ENCODE measurements around the gene SERF2. TPM values are rescaled to one million over a fixed set of nuclear protein-coding genes. Genes with fewer than 3 reads are reported as not detected.
"Not testable (repeated sequence)": the region's sequence is repeated elsewhere in the genome, so short reads cannot be mapped to it uniquely, and the experiment has no call there.

Gene SERF2
- total RNA-seq, 1 donor from 2014 or later = 1,230 TPM

DNA sequence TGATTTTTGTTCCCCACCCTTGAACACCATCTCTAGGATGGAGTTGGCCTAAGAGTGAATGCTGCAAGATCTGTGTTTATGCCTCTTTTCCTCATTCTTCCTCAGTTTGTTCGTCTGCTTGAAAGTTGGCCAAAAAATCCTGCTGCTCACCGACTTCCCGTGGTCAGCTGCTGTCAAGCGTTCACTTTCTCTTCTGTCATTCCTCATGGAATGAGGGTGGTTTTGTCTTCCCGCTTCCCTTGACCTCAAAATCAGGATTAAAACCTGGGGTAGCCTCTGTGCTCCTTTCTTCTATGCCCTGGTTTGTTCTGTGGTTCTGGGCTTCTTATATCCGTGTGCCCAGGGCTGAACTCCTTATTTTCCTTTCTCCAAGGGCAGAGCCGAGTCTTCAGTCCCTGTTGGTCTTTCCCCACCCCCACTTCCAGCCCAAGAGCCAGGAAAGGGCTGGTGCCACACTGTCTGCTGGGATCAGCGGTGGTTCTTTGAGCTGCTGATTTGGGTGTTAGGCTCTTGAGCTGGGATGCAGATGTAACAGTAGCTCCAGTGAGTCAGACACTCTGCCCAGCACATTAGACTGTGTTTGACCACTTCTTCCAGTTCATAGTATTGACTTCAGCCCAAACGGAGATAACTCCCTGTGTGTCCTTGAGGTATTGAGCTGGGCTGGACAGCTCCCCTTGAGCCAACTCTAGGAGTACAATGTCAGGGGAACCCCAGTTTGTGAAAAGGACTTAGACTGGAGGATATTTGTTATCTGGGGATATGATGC is 2.3 kb downstream of the SERF2 start:
- DNase-seq = peak; percentile 49

DNA sequence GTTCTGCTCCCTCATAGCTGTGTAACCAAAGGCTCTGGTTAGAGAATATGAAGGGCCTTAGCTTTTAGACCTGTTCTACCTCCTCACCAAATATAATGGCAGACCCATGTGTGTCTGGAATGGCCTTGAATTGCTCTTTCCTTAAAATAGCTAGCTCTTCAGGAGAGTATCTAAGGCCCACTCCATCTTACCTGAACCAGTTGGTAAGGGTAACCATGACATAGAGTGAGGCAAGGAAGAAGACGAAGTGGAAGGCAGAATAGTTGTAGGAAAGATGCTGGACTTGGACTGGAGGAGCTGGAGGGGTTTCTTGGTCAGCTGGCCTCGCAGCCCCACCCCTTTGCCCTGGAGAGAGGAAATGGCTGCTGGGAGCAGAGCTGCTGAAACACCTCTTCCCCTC is 3.1 kb downstream of the SERF2 start:
- no peak for DNase-seq

DNA sequence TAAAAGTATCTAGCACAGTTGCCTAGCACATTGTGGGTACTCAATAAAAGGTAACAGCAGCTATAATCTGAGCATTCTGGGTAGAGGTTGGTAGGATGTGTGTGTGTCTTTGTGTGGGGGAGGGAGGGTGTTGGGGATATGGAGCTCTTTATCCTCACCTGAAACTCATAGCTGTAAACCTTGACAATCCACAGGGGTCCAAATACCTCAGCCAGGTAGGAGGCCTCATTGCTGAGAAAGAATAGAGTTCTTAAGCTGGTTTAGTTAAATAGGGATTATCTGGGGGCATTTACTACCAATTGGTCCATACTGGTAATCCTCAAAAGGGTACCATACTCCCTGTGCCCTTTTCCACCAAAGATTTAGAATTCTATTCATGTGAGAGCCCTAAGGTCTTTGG is 3.9 kb downstream of the SERF2 start:
- no peak for DNase-seq

DNA sequence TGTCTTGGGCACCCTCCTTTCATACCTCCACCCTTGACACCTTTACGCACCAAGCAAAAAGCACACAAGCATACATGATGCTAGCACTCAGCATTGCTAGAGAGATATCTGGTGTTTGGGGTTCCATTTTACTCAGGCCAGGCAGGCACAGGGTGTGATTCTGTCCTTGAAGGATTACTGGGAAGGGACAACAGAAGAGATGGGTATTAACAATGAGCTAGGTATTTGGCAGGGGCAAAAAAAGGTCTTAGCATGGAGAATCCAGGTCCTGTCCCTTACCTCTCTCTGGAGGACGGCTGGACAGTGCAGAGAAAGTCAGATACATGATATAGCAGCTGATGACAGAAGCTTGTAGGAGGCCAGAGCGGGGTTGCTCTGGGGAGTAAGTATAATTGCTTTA is 4.4 kb downstream of the SERF2 start:
- DNase-seq = no peak

DNA sequence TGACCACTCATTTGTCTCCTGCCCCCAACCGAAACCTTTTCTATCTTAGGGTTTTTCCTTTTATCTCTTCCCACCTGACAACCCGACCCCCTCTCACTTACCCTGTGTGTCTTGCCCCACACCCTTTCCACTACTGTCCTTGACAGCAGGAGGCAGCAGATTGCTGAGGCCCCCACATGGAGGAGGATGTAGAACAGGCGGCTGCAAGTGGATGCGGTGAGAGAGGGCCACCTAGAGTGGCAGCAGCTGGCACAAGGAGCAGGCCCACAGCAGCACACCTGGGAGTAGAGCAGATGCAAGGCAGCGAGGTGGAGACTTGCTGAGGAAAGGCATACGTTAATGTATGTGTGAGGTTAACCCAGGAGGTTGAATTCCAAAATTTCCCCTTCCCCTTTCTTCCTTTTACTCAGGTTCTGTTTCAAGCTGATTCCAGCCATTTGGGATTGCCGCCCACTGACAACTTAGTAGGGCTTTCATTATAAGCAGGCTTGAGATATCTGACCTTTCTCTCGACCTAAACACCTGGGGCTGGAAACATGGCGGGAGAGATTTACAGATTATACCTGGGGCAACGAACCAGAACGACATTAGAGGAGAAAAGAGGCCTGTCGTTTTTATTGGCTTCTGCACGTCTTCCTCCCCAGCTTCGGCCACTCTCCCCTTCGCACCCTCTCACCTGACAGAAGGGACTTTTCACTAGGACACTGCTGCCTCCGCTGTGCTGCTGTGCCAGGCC is 7.3 kb downstream of the SERF2 start:
- no peak for DNase-seq

DNA sequence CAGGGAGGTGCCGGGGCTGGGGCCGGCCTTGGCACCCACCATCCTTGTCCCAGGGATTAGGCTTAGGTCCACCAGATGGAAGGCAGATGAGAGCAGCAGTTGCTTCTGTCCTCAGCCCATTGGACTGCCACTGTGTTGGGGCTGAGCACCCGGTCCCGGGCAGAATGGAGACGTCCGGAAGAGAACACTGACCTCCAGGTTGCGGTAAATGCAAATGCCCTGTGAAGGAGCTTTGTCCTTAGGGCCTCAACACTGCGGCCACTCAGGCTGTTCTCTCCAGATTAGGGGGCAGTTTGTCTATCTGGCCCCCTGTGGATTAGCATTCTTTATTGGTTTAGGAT is 7.8 kb downstream of the SERF2 start, which contains the start of gene SERINC4:
TSS of gene SERINC4 (minus strand) at position 276 of the 341 bp plus-strand sequence. CDS start at position 42, 234 bp downstream.
- no peak for DNase-seq

DNA sequence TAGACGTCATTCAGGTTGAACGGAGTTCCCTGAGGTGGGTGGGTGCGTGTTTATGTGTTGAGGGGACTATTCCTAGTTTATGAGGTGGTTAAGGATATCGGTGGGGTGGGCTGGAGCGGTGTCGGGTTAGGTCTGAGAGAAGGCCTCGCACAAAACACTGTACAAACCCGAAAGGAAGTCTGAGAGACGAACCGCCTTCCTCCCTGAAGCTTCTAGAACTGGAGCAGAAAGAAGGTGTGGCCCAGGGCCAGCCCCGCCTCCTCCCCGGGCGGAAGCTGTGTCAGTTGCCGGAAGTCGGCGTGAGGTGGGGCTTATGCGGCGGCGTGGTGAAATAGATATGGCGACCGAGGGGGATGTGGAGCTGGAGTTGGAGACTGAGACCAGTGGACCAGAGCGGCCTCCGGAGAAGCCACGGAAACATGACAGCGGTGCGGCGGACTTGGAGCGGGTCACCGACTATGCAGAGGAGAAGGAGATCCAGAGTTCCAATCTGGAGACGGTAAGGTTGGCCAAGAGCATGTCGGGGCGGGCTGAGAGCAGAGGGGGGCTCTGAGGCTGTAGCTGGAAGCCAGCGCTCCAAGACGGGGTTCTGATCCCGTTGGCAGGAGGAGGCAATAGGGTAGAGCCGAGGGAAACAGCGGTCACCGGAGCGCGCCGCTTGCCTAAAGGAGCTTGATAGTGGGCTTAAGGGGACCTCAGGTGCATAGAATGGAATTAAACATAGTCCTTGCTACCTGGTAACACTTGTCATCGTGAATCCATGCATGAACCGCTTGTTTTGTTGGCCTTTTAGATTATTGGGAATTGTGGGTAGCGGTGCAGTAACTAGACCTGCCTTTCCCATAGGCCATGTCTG is 8.4 kb downstream of the SERF2 start, which contains the start of gene HYPK:
TSS of gene HYPK (plus strand) at position 314 of the 856 bp plus-strand sequence. CDS start at position 338, 24 bp downstream.
- peak; percentile 93 for DNase-seq

DNA sequence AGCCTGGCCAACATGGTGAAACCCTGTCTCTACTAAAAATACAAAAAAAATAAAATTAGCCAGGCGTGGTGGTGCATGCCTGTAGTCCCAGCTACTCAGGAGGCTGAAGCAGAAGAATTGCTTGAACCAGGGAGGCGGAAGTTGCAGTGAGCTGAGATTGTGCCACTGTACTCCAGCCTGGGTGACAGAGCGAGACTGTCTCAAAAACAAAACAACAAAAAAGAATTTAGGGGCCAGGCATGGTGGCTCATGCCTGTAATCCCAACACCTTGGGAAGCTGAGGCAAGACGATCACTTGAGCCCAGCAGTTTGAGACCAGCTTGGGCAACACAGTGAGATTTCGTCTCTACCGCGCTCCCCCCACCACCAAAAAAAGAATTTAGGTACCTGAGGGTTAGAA is 10.6 kb downstream of the SERF2 start:
- DNase-seq = not testable (repeated sequence)

DNA sequence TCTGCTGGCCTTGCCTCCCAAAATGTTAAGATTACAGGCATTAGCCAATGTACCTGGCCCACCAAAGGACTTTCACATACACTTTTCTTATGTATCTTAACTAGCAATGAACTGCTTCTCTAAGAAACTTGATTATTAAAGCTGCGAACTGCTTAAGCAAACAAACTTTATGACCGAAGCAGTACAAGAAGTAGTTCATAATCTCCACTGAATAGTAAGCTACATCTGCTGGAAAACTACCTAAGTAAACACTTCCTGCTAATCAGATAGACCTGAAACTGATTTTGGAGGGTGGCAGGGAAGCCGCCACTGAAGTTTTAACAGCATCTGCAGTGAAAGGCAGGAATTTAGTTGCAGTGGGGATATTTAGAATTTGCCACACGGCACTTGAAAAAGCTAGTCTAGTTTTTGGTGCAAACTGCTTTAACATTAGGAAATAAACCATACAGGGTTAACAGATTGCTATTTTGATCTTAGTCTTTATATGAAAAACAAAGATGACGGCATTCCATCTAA is 16.4 kb downstream of the SERF2 start:
- DNase-seq = no peak

DNA sequence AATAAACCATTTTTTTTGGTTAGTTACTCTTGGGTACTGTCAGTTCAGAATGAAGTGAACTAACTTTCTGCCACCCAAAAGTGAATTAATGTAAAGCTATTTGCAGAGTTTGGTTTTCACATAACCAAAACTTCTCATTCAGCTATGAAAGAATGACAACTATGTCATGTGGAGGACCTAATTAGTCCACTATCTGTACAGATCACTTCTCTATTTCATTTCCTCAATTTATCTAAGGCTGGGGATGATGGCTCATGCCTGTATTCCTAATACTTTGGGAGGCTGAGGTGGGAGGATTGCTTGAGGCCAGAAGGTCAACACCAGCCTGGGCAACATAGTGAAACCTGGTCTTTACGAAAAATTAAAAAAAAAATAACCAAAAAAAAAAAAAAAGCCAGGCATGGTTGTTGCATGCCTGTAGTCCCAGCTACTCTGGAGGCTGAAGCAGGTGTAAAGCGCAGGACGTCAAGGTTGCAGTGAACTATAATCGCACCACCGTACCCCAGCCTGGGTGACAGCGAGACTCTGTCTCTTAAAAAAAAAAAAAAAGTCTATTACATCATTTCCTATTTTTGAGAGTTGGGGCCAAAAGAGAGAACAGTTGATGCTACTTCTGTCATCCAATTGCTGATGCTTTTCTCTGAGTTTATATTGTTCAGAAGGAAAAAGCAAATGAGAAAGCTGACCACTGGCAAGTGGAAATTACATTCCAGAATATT is 17.0 kb downstream of the SERF2 start:
- DNase-seq = no peak

DNA sequence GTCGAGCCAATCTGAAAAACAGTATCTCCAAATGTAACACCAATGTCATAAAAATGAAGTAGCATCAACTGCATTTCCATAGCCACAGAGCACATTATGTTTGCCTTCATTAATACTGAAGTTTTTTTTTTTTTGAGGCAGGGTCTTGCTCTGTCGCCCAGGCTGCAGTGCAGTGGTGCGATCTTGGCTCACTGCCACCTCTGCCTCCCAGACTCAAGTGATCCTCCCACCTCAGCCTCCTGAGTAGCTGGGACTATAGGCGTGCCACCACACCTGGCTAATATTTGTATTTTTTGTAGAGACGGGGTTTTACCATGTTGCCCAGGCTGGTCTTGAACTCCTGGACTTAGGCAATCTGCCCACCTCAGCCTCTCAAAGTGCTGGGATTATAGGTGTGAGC is 22.9 kb downstream of the SERF2 start:
- not testable (repeated sequence) for DNase-seq

DNA sequence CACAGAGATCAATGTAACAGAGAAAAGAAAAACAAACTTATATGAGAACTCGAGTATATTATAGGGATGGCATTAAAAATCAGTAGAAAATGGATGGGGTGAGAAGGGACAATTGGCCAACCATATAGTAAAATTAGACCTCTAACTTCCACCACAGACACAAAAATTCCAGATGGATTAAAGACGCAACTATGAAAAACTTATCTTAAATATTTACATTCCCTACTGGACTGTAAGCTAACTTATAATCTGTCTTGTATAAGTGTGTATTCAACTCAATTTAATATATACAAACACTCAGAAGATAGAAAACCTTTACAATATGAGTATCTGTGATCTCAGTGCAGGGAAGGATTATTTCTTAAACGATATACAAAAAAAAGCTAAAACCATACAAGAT is 29.4 kb downstream of the SERF2 start:
- no peak for DNase-seq

DNA sequence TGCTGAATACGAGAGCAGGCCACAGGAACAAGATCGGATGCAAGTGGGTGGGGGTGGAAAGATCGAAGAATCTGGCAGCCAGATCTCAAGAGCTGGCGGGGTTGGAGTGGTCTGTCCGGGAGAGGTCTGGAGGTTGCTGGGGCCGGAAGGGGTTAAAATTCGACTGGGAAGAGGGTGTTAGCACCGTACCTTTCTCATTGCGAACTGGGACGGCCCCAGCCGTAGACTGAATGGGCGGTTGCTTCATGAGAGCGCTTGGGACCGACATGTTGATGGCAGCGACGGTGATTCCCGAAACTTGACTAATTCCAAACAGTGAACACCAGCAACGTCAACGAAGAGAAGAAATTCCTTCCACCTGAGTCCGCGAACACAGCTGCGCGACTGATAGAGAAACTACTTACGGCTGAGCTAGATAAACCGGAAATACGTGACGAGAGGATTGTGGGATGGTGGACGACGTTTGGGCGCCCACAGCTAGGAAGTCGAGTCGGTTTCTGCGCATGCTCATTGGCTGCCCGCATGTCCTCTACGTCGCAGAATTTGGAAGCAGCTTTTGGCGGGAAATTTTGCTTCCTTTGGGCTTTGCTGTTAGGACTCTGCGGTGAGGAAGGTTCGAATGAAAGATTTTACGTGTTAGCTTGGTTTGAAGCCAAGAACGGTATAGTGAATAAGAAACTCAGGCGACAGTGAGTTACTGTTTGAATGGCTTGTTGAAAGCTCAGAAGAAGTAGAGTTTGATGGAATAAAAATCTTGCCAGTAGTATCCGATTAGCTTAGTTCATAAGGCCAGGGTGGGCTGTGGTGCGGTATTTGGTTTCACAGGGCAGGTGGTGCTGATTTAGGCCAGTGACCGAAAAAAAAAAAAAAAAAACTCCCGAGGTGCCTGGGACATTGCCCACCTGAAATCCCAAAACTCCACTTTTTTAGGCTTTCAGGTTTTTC is 32.5 kb downstream of the SERF2 start, which contains the start of gene MFAP1:
TSS of gene MFAP1 (minus strand) at position 389 of the 945 bp plus-strand sequence. CDS start at position 268, 121 bp downstream.
- DNase-seq = peak; percentile 98

DNA sequence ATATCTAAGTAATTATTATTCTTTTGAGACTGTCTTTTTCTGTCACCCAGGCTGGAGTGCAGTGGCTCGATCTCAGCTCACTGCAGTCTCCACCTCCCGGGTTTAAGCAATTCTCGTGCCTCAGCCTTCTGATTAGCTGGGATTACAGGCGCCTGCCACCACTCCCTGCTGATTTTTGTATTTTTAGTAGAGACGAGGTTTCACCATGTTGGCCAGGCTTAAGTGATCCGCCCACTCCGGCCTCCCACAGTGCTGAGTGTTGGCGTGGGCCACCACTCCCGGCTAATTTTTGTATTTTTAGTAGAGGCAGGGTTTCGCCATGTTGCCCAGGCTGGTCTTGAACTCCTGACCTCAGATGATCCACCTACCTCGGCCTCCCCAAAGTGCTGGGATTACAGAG is 33.2 kb downstream of the SERF2 start:
- not testable (repeated sequence) for DNase-seq

DNA sequence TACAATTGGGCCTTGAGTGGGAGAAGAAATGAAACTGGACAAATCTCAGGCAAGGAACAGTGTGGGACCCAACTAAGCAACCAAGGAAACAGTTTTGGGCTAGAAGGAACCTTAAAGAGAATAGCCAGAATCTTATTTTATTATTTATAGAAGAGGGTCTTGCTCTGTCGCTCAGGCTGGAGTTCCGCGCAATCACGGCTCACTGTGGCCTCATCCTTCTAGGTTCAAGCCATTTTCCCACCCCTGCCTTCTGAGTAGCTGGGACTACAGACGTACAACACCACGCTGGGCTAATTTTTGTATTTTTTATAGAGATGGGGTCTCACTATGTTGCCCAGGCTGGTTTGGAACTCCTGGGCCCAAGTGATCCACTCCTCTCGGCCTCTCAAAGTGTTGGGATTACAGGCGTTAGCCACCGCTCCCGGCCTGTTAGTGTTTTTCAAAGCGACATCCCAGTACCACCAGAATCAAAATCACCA is 33.9 kb downstream of the SERF2 start:
- no peak for DNase-seq

DNA sequence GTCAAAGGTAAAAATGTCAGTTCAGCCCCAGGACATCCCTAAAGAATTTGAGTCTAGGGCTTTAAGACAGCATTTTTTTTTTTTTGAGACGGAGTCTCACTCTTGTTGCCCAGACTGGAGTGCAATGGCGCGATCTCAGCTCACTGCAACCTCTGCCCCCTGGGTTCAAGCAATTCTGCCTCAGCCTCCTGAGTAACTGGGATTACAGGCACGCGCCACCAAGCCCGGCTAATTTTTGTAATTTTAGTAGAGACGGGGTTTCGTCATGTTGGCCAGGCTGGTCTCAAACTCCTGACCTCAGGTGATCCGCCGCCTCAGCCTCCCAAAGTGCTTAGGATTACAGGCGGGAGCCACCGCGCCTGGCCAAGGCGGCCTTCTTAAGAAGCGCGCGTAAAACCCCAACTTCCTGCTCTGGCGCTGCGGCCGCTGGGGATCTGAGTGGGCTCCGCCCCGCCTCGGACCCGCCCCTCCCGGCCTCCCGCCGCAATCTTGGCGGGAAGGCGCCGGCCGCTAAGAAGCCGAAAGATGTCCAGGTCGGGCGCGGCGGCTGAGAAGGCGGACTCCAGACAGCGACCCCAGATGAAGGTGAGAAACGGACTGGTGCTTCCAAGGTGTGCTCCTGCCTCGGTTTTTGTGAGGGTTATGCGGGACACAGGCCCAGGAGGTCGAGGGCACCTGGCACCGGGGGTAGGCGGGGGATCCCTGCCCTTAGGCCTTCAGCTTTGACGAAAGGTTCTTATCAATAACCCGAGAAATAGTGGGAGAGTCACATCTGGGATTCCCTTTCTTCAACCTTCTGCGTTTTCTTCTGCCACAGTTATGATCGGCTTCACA is 34.6 kb downstream of the SERF2 start, which contains the start of gene WDR76:
TSS of gene WDR76 (plus strand) at position 495 of the 834 bp plus-strand sequence. CDS start at position 526, 31 bp downstream.
- peak; percentile 86 for DNase-seq

DNA sequence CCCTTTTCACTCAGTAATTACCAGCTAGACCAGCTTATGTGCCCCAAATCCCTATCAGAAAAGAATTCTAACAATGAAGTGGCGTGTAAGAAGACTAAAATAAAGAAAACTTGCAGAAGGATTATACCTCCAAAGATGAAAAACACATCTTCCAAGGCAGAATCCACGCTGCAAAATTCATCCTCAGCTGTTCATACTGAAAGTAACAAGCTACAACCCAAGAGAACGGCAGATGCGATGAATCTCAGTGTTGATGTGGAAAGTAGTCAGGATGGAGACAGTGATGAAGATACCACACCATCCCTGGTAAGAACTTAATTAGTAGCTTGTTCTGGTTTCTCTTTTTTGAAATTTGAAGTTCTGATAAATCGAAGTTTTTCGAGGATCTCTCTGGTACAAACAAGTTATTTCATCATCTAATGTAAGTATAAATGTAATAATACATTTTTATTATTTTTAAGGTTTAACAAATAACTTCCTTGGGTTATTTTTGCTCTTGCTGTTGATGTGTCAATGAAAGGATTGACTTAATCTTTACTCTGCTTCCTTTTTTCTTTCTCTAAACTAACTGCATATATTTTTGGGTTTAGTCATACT is 36.0 kb downstream of the SERF2 start:
- DNase-seq = peak; percentile 11

DNA sequence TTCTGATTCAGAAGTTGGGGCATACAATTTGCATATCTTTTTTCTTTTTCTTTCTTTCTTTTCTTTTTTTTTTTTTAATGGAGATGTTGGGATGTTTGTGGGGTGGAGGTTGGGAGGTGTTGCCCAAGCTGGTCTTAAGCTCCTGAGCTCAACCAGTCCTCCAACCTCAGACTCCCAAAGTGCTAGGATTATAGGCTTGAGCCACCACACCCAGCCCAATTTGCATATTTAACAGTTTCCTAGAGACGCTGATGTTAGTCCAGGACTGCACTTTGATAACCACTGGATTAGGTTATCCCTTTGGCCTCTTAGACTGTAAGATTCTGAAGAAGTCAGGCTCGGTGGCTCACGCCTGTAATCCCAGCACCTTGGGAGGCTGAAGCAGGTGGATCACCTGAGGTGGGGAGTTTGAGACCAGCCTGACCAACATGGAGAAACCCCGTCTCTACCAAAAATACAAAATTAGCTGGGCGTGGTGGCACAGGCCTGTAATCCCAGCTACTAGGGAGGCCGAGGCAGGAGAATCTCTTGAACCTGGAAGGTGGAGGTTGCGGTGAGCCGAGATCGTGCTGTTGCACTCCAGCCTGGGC is 37.9 kb downstream of the SERF2 start:
- DNase-seq = not testable (repeated sequence)

Data from dermis blood vessel endothelial cell (primary cell).